ENCODE results near the gene MIER1.
"Not testable (repeated sequence)": the region's sequence is repeated elsewhere in the genome, so short reads cannot be mapped to it uniquely, and the experiment has no call there.

Gene MIER1

DNA sequence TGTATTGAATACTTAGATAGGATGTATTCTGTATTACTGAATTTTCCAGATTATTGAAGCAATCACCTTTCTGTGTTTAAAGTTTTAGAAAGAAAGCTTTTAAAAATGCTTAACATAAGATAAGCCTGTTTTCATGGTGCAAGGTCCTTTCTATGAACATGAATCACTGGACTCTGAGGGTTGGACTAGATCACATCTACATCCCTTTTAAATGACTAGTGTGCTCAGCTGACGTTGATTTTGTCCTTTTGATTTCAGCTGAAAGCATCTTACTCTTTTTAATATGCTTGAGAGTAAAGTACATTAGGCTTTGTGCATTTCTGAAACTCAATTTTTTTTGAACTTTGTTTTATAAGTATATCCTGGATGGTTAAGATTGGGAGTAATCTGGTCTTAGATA, 16.2 kb downstream of the MIER1 start:
- DNase-seq: no peak

DNA sequence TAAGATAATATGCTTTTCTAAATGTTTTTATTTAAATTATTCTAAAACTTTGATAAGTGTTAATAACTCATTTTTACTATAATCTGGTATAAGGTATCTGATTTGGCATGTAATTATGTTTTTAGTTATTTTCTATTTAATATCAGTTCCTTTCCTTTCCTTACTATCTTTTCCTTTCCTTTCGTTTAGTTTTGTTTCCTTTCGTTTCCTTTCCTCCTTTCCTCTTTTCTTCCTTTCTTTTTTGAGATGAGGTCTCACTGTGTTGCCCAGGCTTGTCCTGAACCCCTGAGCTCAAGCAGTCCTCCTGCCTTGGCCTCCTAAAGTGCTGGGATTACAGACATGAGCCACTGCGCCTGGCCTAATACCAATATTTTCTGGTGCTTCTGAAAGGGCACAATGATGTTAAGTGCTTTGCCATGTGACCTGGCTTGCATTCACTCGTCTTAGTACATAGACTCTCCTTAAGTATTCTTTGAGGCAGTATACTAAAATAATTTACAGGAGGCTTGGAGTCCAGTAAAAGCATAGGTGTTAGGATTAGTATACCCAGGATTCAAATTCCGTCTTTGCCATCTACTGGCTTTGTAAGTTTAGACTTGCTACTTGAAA, 18.7 kb downstream of the MIER1 start:
- DNase-seq: no peak

DNA sequence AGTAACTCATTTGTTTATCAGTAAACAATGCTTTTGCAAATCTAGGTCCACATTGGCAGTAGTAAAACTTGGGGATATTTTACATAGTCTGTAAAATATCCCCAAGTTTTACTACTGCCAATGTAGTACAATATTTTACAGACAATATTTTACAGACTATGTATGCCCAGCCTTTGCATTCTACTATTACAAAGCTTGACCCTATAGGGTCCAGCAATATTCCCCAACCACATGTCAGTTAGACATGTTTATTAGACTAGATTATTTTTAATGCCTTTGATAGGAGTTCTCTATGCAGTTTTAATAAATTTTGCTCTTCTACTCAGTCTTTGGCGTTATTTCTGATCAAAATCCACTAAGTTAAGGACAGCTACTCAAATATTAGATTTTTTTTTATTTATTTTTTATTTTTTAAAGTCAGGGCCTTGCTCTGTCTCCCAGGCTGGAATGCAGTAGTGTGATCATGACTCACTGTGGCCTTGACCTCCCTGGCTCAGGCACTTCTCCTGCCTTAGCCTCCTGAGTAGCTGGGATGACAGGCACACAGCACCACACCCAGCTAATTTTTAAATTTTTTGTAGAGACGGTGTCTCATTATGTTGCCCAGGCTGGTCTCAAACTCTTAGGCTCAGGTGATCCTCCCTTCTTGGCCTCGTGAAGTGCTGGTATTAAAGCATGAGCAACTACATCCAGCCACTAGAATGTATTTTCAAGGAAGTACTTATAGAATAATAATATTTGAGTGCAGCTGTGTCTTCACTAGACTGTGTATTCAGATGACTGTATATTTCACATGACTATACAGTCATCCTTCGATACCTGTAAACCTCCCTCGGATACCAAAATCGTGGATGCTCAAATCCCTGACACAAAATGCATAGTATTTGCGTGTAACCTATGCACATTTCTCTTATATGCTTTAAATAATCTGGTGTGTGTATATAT, 19.8 kb downstream of the MIER1 start:
- peak; percentile 72 for DNase-seq

DNA sequence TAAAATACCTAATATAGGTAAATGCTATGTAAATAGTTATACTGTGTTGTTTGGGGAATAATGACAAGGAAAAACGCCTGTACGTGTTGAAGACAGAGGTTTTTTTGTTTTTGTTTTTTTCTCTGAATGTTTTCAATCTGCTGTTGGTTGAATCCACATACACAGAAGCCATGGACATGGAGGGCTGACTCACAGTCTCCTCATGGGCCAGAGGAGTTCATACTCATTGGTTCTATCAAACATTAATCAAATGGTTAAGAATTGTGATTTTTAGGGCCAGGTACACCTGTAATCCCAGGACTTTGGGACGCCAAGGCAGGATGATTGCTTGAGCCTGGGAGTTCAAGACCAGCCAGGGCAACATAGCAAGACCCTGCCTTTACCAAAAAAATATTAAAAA, 20.5 kb downstream of the MIER1 start:
- no peak for DNase-seq

DNA sequence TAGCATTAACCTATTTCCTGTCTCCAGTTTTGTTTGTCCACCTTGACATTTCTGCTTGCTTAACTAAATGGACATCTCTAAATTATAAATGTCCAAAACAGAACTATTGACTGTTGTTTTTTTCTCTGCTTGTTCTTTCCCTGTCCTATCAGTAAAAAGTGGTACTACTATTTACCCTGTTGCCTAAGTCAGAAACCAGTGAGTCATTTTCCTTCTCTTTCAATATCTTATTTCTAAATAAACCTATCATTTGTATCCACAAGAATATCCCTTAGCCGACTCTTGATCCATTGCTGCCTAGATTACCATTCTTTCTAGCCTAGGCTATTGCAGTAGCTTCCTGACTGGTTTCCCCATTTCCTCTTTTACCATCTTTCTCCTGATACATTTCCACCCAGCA, 22.5 kb downstream of the MIER1 start:
- no peak for DNase-seq

DNA sequence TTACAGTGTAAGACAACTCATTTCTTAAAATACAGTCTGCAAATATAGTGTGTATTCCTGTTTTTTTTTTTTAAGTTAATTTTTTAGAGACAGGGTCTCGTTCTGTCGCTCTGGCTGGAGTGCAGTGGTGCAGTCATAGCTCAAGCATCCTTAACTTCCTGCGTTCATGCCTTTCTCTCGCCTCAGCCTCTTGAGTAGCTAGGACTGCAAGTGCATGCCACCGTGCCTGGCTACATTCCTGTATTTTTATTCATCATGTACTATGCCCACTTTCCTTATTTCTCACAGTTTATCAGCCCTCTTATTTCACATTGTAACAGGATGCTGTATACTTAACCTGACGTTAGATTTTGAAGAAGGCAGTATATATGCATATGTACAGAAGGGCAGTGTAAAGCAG, 26.7 kb downstream of the MIER1 start:
- peak; percentile 59 for DNase-seq

DNA sequence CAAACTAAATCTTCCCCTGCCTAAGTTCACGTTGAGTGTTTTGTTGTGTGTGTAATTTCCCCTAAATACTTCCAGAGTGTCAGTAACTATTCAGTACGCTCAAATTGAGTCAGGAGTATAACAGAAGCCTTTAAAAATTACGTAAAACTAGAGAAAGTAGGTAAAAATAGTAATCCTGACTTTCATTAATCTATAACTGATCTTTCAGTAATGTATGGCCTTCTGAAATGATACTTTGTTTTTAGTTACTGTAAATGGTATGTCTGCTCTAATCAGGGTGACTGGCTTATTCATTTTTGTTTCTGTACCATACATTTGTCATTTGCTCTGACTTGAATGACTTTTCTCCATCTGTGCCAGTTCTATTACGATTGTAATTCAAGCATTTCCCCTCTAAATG, 29.4 kb downstream of the MIER1 start:
- DNase-seq: no peak

DNA sequence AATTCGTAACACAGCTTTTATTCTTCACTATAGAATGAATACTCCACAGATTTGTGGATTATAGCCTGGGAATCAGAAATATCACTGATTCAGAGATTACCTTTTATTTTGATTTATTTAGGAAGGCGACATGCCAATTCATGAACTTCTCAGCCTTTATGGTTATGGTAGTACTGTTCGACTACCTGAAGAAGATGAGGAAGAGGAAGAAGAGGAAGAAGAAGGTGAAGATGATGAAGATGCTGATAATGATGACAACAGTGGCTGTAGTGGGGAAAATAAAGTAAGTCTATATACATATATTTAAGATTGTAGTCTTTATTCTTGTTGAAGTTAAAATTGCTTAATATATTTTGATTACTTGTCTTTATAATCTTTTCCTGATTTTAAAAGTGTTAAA, 33.1 kb downstream of the MIER1 start:
- DNase-seq: no peak

DNA sequence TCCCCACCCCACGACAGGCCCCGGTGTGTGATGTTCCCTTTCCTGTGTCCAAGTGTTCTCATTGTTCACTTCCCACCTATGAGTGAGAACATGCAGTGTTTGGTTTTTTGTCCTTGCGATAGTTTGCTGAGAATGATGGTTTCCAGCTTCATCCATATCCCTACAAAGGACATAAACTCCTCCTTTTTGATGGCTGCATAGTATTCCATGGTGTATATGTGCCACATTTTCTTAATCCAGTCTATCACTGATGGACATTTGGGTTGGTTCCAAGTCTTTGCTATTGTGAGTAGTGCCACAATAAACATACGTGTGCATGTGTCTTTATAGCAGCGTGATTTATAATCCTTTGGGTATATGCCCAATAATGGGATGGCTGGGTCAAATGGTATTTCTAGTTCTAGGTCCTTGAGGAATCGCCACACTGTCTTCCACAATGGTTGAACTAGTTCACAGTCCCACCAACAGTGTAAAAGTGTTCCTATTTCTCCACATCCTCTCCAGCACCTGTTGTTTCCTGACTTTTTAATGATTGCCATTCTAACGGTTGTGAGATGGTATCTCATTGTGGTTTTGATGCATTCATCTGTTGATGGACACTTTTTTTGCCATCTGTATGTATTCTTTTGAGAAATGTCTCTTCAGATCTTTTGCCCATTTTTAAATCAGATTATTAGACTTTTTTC, 41.5 kb downstream of the MIER1 start:
- DNase-seq: not testable (repeated sequence)

DNA sequence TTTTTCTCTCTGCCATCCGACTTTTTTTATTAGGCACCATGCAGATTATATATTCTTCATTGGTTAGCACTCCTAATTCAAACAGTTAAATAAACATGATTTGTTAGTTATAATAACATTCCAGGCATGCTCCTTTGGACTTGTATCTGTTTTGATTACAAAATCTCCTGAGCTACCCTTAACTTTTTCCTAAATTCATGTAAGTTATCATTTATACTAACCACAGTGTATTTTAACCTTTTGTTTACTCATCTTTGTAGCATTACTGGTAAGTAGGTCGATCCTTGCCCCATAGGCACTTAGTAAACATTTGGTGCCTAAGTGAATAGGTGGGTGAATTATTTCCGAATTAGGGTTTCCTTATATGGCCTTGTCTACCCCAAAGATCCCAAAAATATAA, 43.8 kb downstream of the MIER1 start:
- no peak for DNase-seq

DNA sequence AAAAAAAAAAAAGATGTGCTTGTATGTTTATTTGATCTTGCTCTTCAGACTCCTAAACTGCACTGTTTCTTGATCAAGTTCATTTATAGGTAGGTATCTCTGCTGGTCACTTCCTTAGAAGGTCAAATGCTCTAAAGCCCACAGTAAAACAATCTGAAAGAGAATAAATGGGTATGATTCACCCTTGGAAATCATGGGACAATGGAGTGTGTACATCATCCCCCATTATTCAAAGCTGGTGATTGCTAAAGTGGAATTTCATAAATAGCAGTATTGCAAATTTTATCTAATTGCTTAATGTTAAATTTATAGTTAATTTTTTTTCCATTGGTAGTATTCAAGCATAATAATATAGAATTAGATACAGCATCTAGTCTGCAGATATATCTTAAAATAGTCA, 53.4 kb downstream of the MIER1 start:
- DNase-seq: no peak

DNA sequence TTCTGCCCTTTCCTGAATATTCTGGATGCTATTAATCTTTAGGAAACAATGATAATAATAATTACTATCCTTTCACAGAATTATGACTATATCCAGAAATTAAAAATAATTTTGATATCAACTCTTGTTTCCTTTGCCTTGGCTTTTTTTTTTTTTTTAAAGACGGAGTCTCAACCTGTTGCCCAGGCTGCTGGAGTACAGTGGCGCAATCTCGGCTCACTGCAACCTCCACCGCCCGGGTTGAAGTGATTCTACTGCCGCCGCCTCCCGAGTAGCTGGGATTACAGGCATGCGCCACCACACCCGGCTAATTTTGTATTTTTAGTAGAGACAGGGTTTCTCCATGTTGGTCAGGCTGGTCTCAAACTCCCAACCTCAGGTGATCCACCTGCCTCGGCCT, 54.8 kb downstream of the MIER1 start:
- DNase-seq: not testable (repeated sequence)

DNA sequence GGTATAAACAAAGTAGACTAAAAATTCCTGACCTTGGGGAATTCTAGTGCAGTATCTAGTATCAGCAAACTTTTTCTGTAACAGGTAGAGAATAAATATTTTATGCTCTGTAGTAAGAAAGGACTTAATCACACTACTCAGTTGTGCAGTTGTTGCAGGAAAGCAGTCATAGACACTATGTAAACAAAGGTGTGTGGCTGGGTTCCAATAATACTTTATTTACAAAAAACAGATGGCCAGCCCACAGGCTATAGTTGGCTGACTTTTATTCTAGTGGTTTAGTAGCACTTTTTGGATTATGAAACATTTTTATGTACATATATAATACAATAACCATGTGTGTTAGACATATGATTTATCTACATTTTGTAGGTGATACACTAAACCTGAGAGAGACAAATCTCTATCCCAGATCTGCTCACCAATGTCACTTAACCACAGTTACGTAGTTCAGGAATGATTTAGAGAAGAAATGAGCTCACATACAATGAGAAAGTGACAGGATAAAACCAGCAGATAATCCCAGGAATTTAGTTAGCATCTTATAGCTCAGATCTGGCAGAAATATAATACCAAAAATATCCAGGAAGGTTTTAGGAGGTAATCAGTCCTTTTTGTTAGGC, 56.1 kb downstream of the MIER1 start:
- DNase-seq: no peak

DNA sequence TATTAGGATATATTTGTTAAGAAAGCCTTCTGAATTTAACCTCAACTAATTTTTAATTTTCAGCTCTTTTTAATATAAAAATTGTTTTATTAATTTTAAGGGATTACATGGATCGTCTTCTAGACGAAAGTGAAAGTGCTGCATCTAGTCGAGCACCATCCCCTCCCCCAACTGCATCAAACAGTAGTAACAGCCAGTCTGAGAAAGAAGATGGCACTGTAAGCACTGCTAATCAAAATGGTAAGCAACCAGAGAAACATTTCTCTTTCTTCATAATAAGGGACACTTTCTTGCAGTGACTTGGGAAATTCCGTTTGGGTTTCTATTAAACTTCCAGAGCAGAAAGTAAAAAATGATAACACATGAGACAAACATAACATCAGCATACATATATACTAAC, 56.9 kb downstream of the MIER1 start:
- no peak for DNase-seq

DNA sequence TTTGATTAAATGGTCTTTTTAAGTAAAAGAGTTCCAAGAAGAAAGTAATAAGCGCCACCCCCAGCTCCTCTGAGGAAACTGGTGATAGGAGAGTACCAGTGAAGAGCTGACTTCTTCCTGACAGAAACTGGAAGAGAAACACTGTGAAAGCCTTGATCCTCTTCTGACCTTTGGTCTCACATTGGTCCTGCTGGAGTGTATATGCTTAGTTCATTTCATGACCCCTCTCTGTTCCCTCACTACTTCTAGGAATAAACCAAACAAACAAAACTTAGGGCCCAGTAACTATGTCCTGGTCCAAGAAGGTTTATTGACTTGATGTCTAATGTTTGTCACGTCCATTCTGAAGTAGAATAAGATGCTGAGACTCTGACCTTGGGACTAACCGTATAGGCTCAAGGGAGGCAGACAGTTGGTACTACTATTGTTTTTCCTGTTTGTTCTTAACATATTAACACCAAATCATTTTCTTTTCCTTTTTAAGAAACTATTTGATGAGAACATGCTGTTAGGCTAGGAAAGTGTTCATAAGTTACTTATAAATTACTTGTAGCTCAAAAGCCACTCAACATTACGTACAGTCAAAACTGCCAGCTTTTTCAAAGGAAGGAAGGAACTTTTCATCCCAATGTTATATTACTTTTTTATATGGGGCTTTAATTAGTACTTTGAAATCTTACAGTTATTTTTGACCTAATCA, 57.9 kb downstream of the MIER1 start:
- DNase-seq: no peak

DNA sequence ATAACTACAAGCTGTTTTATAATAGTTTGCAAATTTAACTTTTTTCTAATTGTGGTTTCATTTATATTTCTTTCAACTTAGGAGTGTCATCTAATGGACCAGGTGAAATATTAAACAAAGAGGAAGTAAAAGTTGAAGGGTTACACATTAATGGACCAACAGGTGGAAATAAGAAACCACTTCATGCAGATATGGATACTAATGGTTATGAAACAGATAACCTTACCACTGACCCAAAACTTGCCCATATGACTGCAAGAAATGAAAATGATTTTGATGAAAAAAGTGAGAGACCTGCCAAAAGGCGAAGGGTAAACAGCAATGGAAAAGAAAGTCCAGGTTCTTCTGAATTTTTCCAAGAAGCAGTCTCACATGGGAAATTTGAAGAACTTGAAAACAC, 59.7 kb downstream of the MIER1 start:
- DNase-seq: no peak

DNA sequence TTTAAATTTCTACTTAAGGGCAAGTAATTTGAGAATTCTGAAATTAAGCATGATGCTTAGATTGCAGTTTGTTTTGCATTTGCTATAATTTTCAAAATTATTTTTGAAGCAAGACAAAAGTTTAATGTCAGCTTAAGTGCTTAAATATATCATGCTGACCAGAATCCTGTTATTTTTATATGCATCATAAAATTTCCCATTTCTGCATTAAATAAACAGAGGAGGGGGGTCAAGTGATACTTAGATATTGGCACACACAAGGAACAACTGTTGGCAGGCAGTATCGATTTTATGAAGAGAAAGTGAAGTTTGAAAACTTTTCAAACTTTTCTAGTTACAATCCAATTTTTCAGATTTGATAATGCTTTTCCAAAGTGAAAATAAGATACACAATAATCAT, 61.0 kb downstream of the MIER1 start:
- DNase-seq: no peak

DNA sequence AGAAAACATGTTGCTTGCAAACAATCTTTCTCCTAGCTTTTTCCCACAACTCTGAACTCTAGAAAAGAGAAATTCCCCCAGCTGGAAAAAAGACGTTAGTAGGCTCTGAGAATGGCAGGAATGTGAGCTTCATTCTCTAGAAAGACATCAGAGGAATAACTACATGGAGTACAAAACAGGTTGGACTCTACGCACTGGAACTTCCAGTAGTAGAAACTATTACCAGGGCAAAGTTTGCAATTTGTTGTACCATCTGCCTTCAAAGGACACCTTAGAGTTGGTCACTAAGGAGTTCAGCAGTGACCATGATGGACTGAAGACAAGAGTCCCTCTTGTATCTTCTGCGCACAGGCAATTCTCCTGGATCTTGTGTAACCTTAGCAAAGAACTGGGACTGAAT, 68.3 kb downstream of the MIER1 start:
- no peak for DNase-seq

DNA sequence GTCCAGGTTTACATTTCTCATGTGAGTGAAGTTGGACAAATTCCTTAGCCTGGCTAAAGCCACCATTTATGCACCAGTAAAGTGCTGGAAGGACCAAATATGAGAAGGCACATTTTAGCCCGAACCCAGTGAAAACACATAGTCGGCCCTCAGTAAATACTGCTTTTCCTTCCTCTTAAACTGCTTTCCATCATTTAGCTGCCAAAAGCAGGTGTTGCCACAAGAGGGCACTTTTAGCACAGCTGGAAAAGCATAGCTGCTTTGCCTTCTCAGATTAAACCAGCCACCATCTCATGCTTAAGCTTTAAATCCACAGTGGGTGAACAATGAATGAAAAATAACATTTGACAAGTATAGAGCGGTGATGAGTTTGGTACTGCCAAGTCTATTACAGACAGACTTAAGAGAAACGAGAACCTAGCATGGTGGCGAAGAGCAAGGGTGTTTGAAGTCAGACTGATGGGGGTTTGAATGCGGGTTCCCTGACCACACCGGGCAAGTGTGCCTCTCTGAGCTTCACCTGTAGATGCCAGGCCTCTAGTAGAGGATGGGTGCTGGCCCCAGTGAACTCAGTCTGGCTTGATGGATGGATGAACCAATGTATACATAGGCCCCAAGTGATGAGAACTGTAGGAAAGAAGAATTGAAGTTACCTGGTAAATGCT, 71.4 kb downstream of the MIER1 start:
- peak; percentile 78 for DNase-seq

DNA sequence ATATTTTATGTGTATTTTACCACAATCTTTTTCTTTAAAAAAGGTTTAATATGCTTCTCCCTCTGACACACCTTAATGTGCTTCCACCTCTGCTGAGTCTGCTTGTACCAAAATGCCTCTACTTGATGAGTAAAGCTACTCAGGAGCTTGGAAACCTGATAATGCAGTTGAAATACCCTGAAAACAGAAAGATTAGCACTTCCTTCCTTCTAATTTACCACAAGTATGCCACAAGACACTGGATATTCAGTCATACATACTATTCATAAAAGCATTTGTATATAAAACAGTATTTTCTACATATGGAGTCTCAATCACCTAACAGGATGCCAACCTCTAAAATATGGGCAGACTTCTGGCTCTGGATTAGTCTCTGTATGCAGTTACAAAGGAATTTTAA, 74.2 kb downstream of the MIER1 start:
- DNase-seq: no peak

DNA sequence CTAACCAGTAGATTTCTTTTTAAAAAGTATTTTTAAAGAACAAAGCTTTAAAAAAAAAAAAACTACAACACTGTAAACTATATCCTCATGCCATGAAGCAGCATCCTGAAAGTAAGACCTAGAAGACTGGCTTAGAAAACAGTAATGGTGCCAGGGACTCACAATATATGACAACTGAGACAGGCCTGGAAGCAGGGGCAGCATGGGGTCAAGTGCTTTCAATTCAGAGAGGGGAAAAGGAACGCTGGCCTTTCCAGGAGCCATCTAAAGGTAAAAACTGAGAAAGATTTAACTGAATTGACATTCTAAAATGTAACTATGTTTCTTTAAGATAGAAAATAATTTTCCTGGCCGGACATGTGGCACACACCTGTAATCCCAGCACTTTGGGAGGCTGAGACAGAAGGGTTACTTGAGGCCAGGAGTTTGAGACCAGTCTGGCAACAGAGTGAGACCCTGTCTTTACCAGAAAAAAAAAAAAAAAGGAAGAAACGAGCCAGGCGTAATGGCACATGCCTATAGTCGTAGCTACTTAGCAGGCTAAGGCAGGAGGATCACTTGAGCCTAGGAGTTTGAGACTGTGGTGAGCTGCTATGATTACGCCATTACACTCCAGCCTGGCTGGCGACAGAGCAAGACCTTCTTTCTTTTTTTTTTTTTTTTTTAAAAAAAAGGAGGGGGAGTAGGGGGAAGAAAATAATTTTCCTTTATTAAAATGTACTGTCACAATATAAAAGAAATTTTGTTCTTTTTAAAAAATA, 75.0 kb downstream of the MIER1 start:
- DNase-seq: no peak

Measured in islet precursor cell (in vitro differentiated cells).